ENCODE measurements around the gene AR. TPM values are rescaled to one million over a fixed set of nuclear protein-coding genes. Genes with fewer than 3 reads are reported as not detected.

AR gene
- total and polyA plus RNA-seq, 10 of the 15 experiments (the other 5 are each of a cell fraction or from before 2014, with no cell fraction given), result 0.07 to 0.09 (median 0.08) TPM; not detected in 7

GRCh38 chrX:67604979-67605703, 61.3 kb downstream of the AR start:
- no TSS peak for BruUV-seq (replicated peaks)
- CTCF ChIA-PET, result no interaction called here
- no peak overlapping the region for H3K4me2 ChIP-seq (ENCODE audit: control insufficient read depth, insufficient read depth)

More at GRCh38 chrX:67604979-67605703, 61.3 kb downstream of the AR start:
- H3K4me3 ChIP-seq, result no peak overlapping the region
- H3K9me3 ChIP-seq (replicated peaks; ENCODE audit: control insufficient read depth, insufficient read depth, low read length), result no peaks in the 10 kb centered on the region
- H2AFZ ChIP-seq (ENCODE audit: control insufficient read depth, low read depth, low read length), result no peak overlapping the region
- SMC1A ChIA-PET (ENCODE audit: uncharacterized antibody, unreplicated experiment), result no interaction called here
- H3K27me3 ChIP-seq (replicated peaks in 1 of 2; ENCODE audit: control insufficient read depth in 2 of 2, insufficient read depth in 2 of 2, low read length in 1 of 2), result no peaks in the 10 kb centered on the region
- FAIRE-seq (no peak), DNase-seq (ENCODE audit: low read depth, low spot score) (no peak), ATAC-seq (no peak)
- H3K9ac ChIP-seq (ENCODE audit: control insufficient read depth, insufficient read depth, low read length), result no peak overlapping the region
- POLR2A ChIA-PET, result no interaction called here
- H3K4me1 ChIP-seq (ENCODE audit: control insufficient read depth, insufficient read depth, low read length), result no peaks in the 10 kb centered on the region
- H3K27ac ChIP-seq (ENCODE audit: control insufficient read depth, insufficient read depth), result no peak overlapping the region
- no peak for TF ChIP-seq KDM1A (IDR thresholded peaks at IDR 0.05; ENCODE audit: borderline replicate concordance)
- TF ChIP-seq POLR2AphosphoS2 (IDR thresholded peaks at IDR 0.05; ENCODE audit: low read depth, low read length), result no peak
- TF ChIP-seq RAD51 (IDR thresholded peaks at IDR 0.05), result no peak
- no peak for TF ChIP-seq PML (IDR thresholded peaks at IDR 0.05; ENCODE audit: low read length)
- no peak for TF ChIP-seq PKNOX1 (IDR thresholded peaks at IDR 0.05)
- TF ChIP-seq SKIL (IDR thresholded peaks at IDR 0.05; ENCODE audit: low read depth, poor library complexity, severe bottlenecking), result no peak
- TF ChIP-seq ZBTB33 (IDR thresholded peaks at IDR 0.05), result no peak
- TF ChIP-seq TCF7 (IDR thresholded peaks at IDR 0.05; ENCODE audit: borderline replicate concordance), result no peak
- TF ChIP-seq MEF2A (IDR thresholded peaks at IDR 0.05; ENCODE audit: insufficient read depth, low read depth, low read length), result no peak
- no peak for TF ChIP-seq FOXK2 (IDR thresholded peaks at IDR 0.05)
- no peak for TF ChIP-seq KLF5 (IDR thresholded peaks at IDR 0.05; ENCODE audit: partially characterized antibody)
- TF ChIP-seq GATAD2B (conservative IDR thresholded peaks at IDR 0.05; ENCODE audit: low read depth), result no peak
- no peak for TF ChIP-seq EP300 (IDR thresholded peaks at IDR 0.05; ENCODE audit: borderline replicate concordance in 1 of 2, control insufficient read depth in 1 of 2, low read depth in 2 of 2, low read length in 2 of 2)
- TF ChIP-seq KAT2A (conservative IDR thresholded peaks at IDR 0.05; ENCODE audit: control insufficient read depth, low read depth, low read length), result no peak
- TF ChIP-seq MYB (IDR thresholded peaks at IDR 0.05; ENCODE audit: borderline replicate concordance, low read depth, low read length), result no peak
- WGBS (ENCODE audit: insufficient coverage, insufficient replicate concordance, low lambda C conversion rate, missing lambda C conversion rate), result 17% methylated on average over 3 of the region's 3 CpGs
- intact Hi-C loops (cut with micrococcal nuclease; ENCODE audit: unreplicated experiment), result no loop called here
- H4K20me1 ChIP-seq (ENCODE audit: control insufficient read depth, insufficient read depth), result no peaks in the 10 kb centered on the region
- in situ Hi-C loops (cut with MboI), result no loop called here
- no peaks in the 10 kb centered on the region for H3K79me2 ChIP-seq (ENCODE audit: control insufficient read depth, insufficient read depth, low read length)
- RAD21 ChIA-PET (ENCODE audit: unreplicated experiment), result no interaction called here
- H3K36me3 ChIP-seq (ENCODE audit: control insufficient read depth in 2 of 2, insufficient read depth in 2 of 2, low read length in 1 of 2), result no peaks in the 10 kb centered on the region

Data from GM12878 (cell line).